LNCaP clone FGC (cell line): ENCODE measurements around the gene GADD45A.

ENCODE experiments used
- DNase-seq: peaks from one replicate; pipeline ENCODE4 v3.0.0-alpha.2; 2011; ENCODE audit warnings: low read depth
- H3K4me3 ChIP-seq: 2 replicates; pipeline ENCODE4 v1.5.1; 2011; ENCODE audit warnings: mild to moderate bottlenecking, low read depth, low read length, control low read depth
- TF ChIP-seq, protein P1 (sequence below): IDR thresholded peaks from 2 replicates; pipeline ENCODE4 v1.5.1; 2012; ENCODE audit warnings: mild to moderate bottlenecking; ENCODE audit not compliant: control insufficient read depth, insufficient read depth; ENCODE audit errors: extremely low read depth

Gene GADD45A

DNA sequence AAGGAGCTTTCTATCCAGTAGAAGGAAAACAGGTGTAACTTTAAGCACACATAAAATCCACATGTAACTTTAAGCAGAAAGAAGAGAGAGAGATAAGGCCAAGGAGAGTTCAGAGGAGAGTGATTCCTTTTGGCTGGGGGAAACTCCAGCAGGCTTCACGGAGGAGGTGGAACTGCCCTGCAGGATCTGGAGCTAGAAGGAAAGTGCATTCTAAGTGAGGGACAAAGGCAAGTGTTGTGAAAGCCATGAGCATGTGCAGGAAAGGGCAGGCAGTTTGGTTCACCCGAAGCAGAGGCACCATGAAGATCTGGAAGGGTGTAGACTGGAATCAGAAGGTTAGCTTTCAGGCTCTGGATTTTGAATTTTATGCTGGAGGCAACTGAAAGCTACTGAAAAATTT is 46.3 kb downstream of the GADD45A start:
- TF ChIP-seq, protein P1, sequence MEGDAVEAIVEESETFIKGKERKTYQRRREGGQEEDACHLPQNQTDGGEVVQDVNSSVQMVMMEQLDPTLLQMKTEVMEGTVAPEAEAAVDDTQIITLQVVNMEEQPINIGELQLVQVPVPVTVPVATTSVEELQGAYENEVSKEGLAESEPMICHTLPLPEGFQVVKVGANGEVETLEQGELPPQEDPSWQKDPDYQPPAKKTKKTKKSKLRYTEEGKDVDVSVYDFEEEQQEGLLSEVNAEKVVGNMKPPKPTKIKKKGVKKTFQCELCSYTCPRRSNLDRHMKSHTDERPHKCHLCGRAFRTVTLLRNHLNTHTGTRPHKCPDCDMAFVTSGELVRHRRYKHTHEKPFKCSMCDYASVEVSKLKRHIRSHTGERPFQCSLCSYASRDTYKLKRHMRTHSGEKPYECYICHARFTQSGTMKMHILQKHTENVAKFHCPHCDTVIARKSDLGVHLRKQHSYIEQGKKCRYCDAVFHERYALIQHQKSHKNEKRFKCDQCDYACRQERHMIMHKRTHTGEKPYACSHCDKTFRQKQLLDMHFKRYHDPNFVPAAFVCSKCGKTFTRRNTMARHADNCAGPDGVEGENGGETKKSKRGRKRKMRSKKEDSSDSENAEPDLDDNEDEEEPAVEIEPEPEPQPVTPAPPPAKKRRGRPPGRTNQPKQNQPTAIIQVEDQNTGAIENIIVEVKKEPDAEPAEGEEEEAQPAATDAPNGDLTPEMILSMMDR, result no peak
- no peak overlapping the region for H3K4me3 ChIP-seq
- no peak for DNase-seq

DNA sequence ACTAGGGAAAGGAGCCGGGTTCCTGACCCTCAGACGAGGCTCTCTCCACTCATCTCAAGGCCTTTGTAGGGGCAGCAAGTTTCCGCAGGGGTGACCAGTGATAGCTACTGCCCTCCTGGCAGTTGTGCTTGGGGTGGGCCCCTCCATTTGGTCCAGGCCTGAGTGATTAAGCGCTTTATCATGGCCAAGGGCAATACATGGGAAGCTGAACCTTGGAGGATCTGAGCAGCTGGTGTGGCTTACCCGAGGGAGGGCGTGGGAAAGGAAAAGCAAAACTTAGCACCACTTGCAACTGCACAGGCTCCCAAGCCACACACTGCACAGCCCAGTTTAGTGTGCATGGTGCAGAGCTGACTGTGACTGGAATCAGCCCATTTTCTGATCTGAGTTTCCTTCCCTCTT is 47.8 kb downstream of the GADD45A start:
- H3K4me3 ChIP-seq, result no peak overlapping the region
- TF ChIP-seq, protein P1, result no peak
- DNase-seq, result no peak

DNA sequence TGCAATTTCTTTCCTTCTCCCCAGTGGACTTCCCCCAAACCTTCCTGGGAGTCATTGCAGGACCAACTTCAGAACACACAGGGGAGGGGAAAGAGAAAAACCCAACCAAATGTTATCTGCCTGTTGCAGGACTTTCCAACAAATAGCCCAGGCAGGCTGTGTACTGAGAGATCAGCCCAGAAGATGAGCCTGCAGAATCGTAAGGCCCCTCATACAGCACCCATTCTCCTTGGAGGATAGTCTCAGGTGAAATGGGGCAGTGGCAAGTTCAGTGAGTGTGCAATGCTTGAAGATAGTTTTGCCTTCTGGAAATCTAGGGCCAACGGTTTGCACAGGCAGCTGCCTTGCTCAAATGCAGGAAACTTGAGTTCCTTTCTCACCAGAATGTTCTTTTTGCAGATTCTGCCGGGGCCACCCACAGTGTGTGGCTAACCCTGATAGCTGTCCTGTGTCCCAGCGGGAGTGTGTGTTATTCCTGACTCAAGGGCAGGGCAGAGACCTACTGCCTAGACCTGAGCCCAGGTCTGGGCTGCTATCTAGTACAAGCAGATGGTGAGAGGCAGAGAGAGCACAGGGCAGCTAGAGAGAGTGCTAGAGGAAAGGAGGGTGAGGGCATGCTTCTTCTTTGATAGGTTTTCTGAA is 48.8 kb downstream of the GADD45A start:
- DNase-seq, result no peak

DNA sequence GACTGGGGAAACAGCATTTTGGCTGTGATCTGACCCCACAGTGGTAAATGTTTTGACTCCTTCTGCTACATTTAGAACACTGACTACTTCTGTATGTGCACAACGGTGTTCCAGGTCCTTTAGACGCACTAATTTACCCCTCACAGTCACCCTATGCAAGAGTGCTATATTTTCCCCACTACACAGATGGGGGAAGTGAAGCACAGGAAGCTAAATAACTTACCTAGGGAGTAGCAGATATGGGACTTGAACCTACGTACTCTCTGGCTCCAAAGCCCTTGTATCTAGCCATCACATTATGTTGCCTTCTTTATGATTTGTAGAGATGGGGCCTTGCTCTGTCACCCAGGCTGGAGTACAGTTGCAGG is 49.3 kb downstream of the GADD45A start:
- no peak for DNase-seq
- H3K4me3 ChIP-seq, result no peak overlapping the region
- TF ChIP-seq, protein P1, result no peak

More for the DNA sequence above, 48.8 kb downstream of the GADD45A start:
- TF ChIP-seq, protein P1, result no peak
- H3K4me3 ChIP-seq, result no peak overlapping the region

DNA sequence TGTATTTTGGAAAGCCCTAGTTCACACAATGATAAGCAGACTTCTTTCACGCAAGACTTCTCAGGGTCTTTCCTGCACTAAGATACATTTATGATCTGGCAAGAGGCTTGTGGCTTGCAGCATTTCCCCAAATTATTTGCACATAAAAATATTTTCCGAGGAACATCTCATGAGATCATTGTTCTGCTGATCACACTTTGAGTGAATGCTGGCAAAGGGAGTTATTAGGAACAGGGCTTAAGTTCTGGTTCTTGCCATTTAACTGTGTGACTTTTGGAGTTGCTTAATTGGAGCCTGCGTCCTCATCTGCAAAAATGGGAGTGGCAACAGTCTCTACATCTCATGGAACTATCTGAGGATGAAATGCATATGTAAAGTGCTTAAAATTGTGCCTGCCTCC is 50.2 kb downstream of the GADD45A start:
- no peak overlapping the region for H3K4me3 ChIP-seq
- DNase-seq, result no peak
- TF ChIP-seq, protein P1, result no peak

DNA sequence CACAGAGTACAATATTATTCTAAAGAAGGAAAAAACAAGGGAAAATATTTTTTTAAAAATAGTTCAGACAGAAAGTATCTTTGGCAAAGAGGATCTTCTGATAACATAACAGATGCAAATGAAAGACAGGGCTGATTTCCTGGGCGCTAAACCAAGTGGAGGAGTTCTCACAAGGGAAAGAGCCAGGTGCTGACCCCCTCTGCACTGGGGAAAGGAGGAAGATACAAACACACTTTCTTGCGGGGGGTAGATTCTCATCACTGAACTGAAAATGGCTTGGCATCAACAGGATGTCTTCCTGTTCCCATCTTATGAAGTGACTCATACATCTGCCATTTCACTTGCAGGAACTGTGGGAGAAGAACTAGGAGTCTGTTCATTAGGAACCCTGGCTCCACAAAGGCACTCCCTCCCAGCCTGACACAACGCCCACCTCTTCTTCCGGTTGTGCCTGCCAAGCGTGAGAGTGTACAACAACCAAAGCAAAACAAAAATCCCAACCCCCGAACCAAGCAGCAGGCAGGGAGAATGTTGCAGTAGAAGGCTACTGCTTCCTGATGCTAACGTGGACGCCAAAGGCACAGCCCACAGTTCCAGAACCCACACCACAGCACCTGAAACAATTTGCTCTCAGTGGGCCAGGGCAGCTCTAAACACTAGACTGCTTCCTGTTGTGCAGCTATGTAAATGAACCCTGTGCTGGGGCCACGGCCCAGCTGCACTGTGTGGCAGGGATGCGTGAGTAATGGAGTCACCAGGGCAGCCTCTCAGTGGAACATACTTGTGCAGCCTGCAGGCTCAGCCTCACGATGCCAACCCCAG is 51.0 kb downstream of the GADD45A start:
- no peak overlapping the region for H3K4me3 ChIP-seq
- no peak for DNase-seq
- TF ChIP-seq, protein P1, result no peak
